HK-2 (cell line): Measurements from ENCODE around the gene GPRC5C.
A peak's percentile ranks its signal among the peaks of the same experiment; 100 is the strongest.
"Not testable (repeated sequence)": the region's sequence is repeated elsewhere in the genome, so short reads cannot be mapped to it uniquely, and the experiment has no call there.

ENCODE experiments used
- DNase-seq: peaks from one replicate; pipeline ENCODE4 v3.0.0-alpha.2; 2018; ENCODE audit not compliant: unreplicated experiment

Gene GPRC5C

GRCh38 chr17:74431568-74432423 is at the start of gene GPRC5C:
Gene GPRC5C, plus strand, starts transcription at chr17:74432088. Its CDS starts 7,689 bp downstream, at chr17:74439777.
- DNase-seq, result peak; percentile 75

- DNase-seq, result no peak
Measured at GRCh38 chr17:74383141-74383540, 48.7 kb upstream of the GPRC5C start.

- no peak for DNase-seq
Measured at GRCh38 chr17:74385201-74385600, 46.7 kb upstream of the GPRC5C start.

GRCh38 chr17:74386386-74386785 is 45.5 kb upstream of the GPRC5C start:
- DNase-seq, result no peak

- DNase-seq, result no peak
Measured at GRCh38 chr17:74387365-74388218, 44.3 kb upstream of the GPRC5C start.

GRCh38 chr17:74389084-74389753 is 42.7 kb upstream of the GPRC5C start:
- DNase-seq, result no peak

GRCh38 chr17:74389937-74390679 is 41.8 kb upstream of the GPRC5C start:
- DNase-seq, result no peak

- no peak for DNase-seq
Measured at GRCh38 chr17:74390680-74391653, 40.9 kb upstream of the GPRC5C start.

GRCh38 chr17:74391771-74392170 is 40.1 kb upstream of the GPRC5C start:
- no peak for DNase-seq

GRCh38 chr17:74392848-74393247 is 39.0 kb upstream of the GPRC5C start:
- DNase-seq, result no peak

- no peak for DNase-seq
Measured at GRCh38 chr17:74393346-74393942, 38.4 kb upstream of the GPRC5C start.

- no peak for DNase-seq
Measured at GRCh38 chr17:74394275-74394950, 37.5 kb upstream of the GPRC5C start.

GRCh38 chr17:74394977-74395376 is 36.9 kb upstream of the GPRC5C start:
- no peak for DNase-seq

- DNase-seq, result no peak
Measured at GRCh38 chr17:74396567-74396966, 35.3 kb upstream of the GPRC5C start.

GRCh38 chr17:74402048-74402447 is 29.8 kb upstream of the GPRC5C start:
- no peak for DNase-seq

- DNase-seq, result no peak
Measured at GRCh38 chr17:74403512-74404137, 28.3 kb upstream of the GPRC5C start.

GRCh38 chr17:74404218-74404617 is 27.7 kb upstream of the GPRC5C start:
- no peak for DNase-seq

GRCh38 chr17:74404789-74405188 is 27.1 kb upstream of the GPRC5C start:
- no peak for DNase-seq

GRCh38 chr17:74405311-74405710 is 26.6 kb upstream of the GPRC5C start:
- not testable (repeated sequence) for DNase-seq
